GM18498 (cell line): ENCODE data around the gene CEP164.

Experiments
- ATAC-seq: cut with Tn5 transposase; IDR thresholded peaks from one replicate; pipeline ENCODE4 v1.9.1; 2021; ENCODE audit warnings: mild to moderate bottlenecking, moderate library complexity; ENCODE audit not compliant: unreplicated experiment

The CEP164 gene

DNA sequence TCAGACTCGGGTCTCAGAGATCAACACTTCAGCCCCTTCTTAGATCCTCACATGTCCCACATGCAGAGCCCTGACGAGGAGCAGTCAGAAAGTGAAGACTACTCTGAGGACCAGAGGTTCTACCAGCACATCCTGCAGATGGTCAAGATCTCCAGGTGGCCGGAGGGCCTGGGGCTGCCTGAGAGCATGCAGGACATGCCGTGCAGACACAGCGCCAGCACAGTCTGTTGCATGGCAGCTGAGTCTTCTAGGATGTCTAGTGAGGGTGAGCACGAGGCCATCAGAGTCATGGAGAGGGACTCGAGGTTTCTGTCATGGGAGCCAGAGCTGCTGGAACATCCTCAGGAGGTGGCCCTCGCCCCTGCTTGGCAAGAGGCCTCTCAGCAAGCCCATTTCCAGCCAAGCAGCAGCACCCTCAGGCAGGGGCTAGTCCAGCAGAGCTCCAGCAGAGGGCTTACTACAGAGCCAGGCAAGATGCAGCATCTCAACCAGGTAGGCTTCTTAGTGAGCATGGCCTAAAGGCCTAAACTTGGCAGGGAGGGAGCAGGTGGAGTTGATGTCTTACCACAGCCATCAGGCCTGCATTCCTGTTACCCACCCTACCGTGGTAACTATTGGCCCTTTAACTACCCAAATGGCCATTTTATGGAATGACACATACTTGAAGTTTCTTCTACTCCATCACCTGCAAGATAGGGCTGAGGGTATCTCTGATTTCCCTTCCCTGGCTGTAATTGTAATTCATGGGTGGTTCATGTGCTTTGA, 28.7 kb downstream of the CEP164 start:
- ATAC-seq, result no peak

- ATAC-seq, result no peak
These were observed 33.8 kb downstream of the CEP164 start for GRCh38 chr11:117361432-117361831.

DNA sequence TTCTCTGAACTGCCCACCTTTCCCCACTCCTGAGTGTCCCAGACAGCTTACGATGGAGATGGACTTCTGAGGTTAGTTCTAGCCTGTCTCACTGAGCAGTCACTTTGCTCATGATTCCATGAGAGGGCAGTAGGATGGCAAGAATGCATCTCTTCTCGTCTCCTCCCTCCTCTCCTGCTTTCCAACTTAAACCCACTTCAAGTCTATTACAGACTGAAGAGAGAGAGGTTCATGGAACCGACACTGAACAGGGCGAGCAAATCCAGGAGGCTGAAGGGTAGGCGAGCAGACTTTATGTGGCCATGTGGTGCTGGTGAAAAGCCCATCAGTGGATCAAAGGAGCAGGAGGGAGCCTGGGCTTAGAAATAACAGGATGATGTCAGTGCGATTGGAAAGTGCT, 38.6 kb downstream of the CEP164 start:
- ATAC-seq, result no peak

DNA sequence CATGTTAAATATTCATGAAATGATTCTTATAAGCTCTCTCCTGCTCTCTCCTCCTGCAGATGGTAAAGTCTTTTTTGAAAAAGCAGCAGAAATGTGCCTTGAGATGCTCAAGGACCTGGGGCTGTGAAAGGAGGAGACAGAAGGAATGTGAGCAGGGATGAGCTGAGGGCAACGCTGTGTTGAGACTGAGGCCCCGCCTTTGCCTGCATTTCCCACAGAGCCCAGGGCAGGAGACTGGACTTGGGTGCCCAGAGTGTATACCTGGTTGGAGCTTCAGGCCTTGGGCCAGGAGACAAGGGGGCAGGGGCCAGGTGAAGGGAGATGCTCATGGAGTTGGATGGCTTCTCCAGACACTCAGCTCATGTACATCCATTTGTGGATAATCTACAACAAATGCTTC, 39.2 kb downstream of the CEP164 start:
- ATAC-seq, result no peak

DNA sequence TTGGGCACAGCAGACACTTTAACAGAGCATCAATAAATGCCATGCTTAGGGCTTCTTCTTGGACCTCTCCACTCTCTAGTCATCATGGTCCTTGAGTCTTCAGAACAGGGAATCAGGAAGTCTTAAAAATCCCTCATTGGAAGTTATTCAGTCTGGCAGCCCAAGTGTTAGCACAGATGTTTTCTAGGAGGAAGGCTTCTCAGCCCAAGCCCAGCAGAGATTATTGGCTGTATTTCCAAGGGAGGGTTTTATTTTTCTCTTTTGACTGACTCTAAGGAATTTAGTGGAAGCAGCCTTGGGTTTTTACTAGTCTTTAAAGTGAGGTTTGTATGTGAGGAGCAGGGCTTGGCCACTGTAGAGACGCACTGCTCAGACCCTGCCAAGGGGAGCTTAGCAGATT, 41.9 kb downstream of the CEP164 start:
- ATAC-seq, result no peak

GRCh38 chr11:117371453-117371852, 43.8 kb downstream of the CEP164 start:
- no peak for ATAC-seq

GRCh38 chr11:117374316-117375055, 46.8 kb downstream of the CEP164 start:
- ATAC-seq, result no peak

DNA sequence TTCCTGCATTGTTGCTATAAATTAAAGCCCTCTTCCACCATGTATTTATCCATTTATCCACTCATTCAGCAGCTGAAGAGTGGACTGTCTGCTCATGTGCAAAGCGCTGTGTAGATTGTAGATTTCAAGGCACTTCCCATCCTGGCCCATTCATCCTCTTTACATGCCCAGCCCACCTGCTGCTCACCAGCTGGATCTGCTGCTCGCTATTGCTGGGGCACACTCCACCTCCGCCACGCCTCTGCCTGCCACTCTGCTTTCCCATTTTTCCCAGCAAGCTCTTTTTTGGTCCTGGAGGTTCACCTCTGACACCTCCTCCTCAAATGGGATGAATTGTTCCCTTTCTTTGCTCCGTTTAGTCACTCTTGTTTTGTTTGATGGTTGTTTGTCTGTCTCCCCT, 48.3 kb downstream of the CEP164 start:
- ATAC-seq, result no peak

- no peak for ATAC-seq
These were observed 48.9 kb downstream of the CEP164 start for GRCh38 chr11:117376517-117376916.

DNA sequence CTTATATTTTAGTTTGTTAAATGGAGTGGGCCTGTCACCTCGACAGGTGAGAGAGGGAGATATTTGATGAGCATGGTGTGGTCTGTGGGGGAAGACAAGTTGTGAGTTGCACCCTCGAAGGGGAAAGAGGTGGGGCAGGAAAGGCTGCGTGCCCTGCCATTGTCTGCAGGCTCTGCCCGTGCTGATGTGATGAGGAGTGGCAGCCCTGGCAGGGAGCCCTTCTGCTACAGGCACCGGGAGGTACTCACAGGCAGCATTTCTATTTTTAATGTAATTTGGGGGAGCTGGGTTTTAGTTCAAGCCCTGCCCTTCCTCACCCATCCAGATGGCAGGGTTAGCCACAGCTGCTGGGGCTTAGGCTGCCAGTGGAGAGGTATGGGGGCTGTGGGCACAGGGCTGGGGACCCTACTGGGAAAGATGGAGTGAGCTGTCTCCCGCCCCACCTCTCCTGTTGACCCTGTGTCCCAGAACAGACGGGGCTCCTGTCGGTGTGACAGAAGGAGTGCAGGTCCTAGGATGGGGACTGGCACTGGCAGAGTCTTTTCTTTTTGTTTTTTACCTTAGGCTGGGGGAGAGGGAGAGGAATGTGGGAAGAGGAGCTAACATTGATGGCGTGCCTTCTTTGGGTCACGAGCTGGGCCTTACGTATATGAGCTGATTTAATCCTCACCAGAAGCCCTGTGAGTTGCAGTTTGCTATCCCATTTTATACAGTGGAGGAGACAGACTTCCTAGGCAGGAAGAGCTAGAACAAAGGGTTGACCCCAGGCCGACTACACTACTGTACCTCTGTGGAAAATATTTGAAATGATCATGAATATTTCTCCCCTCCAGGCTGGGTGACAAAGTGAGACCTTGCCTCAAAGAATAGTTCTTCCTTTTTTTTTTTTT, 51.6 kb downstream of the CEP164 start:
- no peak for ATAC-seq

DNA sequence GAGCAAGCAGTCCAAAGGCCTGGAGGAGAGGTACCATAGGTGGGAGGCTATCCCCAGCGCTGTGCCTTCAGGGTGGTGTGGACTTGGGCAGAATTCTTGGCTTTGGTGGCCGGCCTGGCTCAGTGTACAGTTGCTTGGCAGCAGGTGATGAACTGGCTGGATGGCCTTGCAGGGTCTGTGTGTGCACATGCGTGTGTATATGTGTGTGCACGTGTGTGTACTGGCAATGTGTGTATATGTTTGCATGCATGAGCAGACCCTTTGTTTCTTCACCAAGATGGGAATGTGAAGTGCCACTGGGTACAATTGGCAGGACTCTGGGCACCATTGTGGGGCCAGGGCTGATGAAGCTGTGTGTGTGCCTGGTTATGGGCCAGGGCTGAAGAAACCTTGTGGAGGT, 53.0 kb downstream of the CEP164 start:
- ATAC-seq, result no peak

DNA sequence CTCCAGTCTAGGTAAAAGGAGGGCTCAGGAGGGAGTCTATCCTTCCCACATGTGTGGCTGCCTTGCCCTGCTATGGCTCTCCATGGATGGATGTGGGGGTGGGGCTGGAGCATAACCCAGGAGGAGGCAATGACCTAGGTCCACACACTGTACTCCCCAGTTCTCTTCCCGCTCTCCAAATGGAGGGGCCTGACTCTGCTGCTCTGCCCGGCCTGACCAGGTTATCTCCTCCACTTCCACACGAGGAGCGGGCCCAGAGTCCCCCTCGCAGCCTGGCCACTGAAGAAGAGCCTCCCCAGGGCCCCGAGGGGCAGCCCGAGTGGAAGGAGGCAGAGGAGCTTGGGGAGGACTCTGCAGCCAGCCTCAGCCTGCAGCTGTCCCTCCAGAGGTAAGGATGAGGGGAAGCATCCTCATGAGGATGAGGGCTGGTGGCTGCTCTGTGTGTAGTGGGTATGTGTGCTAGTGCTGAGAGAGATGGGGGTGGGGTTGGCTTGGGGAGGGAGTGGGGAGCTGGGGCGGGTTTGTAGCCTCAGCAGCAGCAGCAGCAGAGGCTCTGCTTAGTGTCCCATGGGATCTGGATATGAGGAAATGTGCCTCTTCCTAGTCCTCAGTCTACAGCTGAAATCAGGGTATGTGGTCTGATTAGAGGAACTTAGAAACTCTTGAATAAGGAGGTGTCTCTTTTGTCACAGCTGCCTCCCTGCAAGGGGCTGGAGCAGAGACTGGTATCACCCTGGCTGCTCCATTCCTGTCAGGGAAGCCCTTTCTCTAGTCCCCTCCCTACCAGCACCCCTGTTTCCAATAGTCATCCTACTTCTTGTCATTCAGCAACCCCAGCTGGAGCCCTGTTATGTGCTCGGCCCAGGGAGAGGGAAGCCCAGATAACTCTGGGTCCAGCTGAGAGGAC, 54.1 kb downstream of the CEP164 start:
- ATAC-seq, result no peak

DNA sequence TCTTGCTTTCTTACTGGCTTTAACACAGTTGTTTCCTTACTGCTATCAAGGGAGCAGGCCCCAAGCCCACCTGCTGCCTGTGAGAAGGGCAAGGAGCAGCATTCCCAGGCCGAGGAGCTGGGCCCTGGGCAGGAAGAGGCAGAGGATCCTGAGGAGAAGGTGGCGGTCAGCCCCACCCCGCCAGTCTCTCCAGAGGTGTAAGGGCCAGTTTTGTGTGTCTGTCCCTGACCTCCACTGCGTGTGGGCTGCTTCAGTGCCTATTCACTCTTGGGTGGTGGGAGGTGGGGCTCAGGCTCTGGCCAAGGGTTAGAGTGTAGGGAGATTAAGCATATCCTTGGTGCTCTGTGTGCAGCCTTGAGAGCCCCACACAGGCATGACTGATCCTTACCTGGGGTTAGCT, 55.1 kb downstream of the CEP164 start:
- ATAC-seq, result no peak

DNA sequence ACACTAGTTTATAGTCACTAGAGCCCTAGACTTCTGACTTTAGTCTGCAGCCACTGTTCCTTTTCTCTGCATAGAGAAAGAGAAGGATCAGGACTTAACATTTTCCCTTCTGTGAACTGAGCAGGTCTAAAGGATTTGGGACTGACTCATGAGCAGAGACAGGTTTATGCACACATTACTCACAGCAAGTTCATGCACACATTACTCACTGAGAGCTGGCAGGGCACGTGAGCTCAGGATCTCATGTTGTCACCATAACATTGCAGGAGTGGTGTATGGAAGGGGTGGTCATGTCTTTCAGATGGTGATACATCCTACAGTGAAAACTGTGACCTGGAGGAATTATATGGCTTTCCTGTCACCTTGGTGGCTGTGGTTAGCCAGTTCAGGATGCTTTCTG, 56.4 kb downstream of the CEP164 start:
- ATAC-seq, result no peak

- ATAC-seq, result no peak
These were observed 57.8 kb downstream of the CEP164 start for GRCh38 chr11:117385471-117385870.

- ATAC-seq, result no peak
These were observed 58.3 kb downstream of the CEP164 start for GRCh38 chr11:117385906-117386305.

GRCh38 chr11:117387992-117388755, 60.5 kb downstream of the CEP164 start:
- ATAC-seq, result no peak

DNA sequence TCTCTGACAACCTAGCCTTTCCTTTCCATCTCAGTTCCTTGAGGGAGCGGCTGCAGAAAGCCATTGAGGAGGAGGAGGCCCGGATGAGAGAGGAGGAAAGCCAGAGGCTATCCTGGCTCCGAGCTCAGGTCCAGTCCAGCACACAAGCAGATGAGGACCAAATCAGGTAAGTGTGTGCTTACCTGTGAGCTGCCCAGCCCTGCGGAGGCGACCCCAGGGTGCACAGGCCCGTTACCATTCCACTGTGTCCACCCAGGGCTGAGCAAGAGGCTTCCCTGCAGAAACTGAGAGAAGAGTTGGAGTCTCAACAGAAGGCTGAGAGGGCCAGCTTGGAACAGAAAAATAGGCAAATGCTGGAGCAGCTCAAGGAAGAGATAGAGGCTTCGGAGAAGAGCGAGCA, 63.1 kb downstream of the CEP164 start:
- no peak for ATAC-seq

GRCh38 chr11:117391181-117391580, 63.5 kb downstream of the CEP164 start:
- ATAC-seq, result no peak
